GM06990 (cell line): ENCODE measurements around the gene TMEM154.

Experiments used
- DNase-seq: peaks from one replicate; pipeline ENCODE4 v3.0.0-alpha.2; 2011; ENCODE audit not compliant: insufficient read length; ENCODE audit errors: extremely low read depth
- H3K27me3 ChIP-seq: replicated peaks from 2 replicates; pipeline ENCODE4 v1.6.0; 2011; ENCODE audit warnings: low read length; ENCODE audit not compliant: control insufficient read depth, insufficient read depth
- H3K36me3 ChIP-seq: 2 replicates; pipeline ENCODE4 v1.5.1; 2011; ENCODE audit warnings: low read length; ENCODE audit not compliant: control insufficient read depth, insufficient read depth
- H3K4me3 ChIP-seq: replicated peaks from 2 replicates; pipeline ENCODE4 v1.5.1; 2011; ENCODE audit warnings: low read depth, mild to moderate bottlenecking, control low read depth, low read length
- CTCF ChIP-seq: IDR thresholded peaks from 2 replicates; pipeline ENCODE4 v1.5.1; 2011; ENCODE audit warnings: low read length, control low read depth, mild to moderate bottlenecking, inconsistent platforms; ENCODE audit not compliant: insufficient read depth, poor library complexity, severe bottlenecking

The TMEM154 gene

GRCh38 chr4:152680988-152681603 lies 1.3 kb upstream of the TMEM154 start:
- no peaks in the 10 kb centered on the region for H3K36me3 ChIP-seq
- no peak for TF ChIP-seq CTCF
- no peak for DNase-seq
- H3K4me3 ChIP-seq: no peak overlapping the region
- no peaks in the 10 kb centered on the region for H3K27me3 ChIP-seq

GRCh38 chr4:152678841-152679240 lies 956 bp downstream of the TMEM154 start:
- Histone ChIP-seq H3K36me3 (no peaks in the 10 kb centered on the region), H3K4me3 (peak overlapping the region; percentile 71), H3K27me3 (no peaks in the 10 kb centered on the region)
- no peak for DNase-seq
- TF ChIP-seq CTCF: no peak

GRCh38 chr4:152677117-152677516 lies 2.7 kb downstream of the TMEM154 start:
- Histone ChIP-seq H3K27me3 (no peaks in the 10 kb centered on the region), H3K4me3 (no peak overlapping the region), H3K36me3 (no peaks in the 10 kb centered on the region)
- TF ChIP-seq CTCF: no peak
- DNase-seq: no peak

- H3K4me3 ChIP-seq: peak overlapping the region; percentile 15; the same call in 1 of the 2 replicates
- no peaks in the 10 kb centered on the region for H3K36me3 ChIP-seq
- no peak for DNase-seq
These were observed 3.5 kb downstream of the TMEM154 start for GRCh38 chr4:152676052-152676854.

GRCh38 chr4:152674359-152674758 lies 5.4 kb downstream of the TMEM154 start:
- H3K27me3 ChIP-seq: no peaks in the 10 kb centered on the region
- no peak overlapping the region for H3K4me3 ChIP-seq
- TF ChIP-seq CTCF: no peak
- DNase-seq: no peak
- no peaks in the 10 kb centered on the region for H3K36me3 ChIP-seq

More at GRCh38 chr4:152676052-152676854, 3.5 kb downstream of the TMEM154 start:
- no peaks in the 10 kb centered on the region for H3K27me3 ChIP-seq
- TF ChIP-seq CTCF: no peak

GRCh38 chr4:152673489-152673888 lies 6.3 kb downstream of the TMEM154 start:
- Histone ChIP-seq H3K4me3 (no peak overlapping the region), H3K27me3 (no peaks in the 10 kb centered on the region), H3K36me3 (no peaks in the 10 kb centered on the region)
- DNase-seq: no peak
- no peak for TF ChIP-seq CTCF
